Subcutaneous adipose tissue (tissue), 4 donors: ENCODE results near the gene TAC3. TPM values are rescaled to one million over a fixed set of nuclear protein-coding genes. Genes with fewer than 3 reads are reported as not detected.

Source experiments
- total RNA-seq, 4 donors: library from RNA; depleted of rRNA; stranded (reverse); fragments of >200 nt; gene quantifications; one replicate each; pipeline ENCODE4 v1.1.0, GENCODE V29; 2016
- TF ChIP-seq, protein P1 (sequence below): fragments of 450-650 bp; IDR thresholded peaks from one replicate; pipeline ENCODE4 v1.5.1; 2016; ENCODE audit warnings: low read depth, mild to moderate bottlenecking, control low read depth, antibody characterized with exemption, moderate library complexity

Gene TAC3
- total RNA-seq, 4 donors from 2014 or later, result not detected

DNA sequence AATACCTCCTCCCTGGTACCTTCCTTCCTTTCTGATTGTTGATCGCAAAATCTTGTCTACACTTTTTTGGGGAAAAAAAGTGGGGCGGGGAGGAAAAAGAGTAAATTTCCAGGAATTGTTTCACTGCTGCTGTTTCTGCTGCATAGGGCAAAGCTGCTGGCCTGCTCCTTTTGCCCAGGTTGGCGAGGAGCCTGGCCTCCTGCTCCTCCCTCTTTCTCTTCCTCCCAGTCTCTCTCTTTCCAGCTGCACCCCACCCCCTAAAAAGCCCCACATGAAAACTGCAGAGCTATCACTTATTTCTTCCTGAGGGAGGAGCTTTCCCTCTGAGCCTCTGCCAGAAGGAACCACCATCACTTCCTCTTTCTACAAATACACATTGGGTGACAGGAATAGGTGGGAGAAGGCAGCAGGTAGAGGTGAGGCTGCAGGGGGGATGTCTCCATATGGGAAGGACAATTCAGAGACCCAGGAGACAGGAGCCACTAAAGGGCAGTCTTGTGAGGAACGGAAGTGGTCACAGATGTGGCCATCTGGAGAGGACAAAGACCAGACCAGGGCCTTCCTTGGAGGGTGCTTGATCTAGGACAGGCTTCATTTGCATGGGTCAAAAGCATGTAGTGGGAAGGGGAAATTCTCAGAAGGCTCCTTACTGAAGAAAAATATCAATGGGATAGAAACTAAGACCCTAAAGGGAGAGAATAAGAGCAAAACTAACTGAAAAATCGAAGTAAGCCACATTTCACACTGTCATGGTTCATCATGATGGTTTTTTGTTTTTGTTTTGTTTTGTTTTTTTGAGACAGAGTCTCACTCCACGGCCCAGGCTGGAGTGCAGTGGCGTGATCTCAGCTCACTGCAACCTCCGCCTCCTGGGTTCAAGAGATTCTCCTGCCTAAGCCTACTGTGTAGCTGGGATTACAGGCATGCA, 24.7 kb downstream of the TAC3 start:
- TF ChIP-seq, protein P1, sequence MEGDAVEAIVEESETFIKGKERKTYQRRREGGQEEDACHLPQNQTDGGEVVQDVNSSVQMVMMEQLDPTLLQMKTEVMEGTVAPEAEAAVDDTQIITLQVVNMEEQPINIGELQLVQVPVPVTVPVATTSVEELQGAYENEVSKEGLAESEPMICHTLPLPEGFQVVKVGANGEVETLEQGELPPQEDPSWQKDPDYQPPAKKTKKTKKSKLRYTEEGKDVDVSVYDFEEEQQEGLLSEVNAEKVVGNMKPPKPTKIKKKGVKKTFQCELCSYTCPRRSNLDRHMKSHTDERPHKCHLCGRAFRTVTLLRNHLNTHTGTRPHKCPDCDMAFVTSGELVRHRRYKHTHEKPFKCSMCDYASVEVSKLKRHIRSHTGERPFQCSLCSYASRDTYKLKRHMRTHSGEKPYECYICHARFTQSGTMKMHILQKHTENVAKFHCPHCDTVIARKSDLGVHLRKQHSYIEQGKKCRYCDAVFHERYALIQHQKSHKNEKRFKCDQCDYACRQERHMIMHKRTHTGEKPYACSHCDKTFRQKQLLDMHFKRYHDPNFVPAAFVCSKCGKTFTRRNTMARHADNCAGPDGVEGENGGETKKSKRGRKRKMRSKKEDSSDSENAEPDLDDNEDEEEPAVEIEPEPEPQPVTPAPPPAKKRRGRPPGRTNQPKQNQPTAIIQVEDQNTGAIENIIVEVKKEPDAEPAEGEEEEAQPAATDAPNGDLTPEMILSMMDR, result no peak

DNA sequence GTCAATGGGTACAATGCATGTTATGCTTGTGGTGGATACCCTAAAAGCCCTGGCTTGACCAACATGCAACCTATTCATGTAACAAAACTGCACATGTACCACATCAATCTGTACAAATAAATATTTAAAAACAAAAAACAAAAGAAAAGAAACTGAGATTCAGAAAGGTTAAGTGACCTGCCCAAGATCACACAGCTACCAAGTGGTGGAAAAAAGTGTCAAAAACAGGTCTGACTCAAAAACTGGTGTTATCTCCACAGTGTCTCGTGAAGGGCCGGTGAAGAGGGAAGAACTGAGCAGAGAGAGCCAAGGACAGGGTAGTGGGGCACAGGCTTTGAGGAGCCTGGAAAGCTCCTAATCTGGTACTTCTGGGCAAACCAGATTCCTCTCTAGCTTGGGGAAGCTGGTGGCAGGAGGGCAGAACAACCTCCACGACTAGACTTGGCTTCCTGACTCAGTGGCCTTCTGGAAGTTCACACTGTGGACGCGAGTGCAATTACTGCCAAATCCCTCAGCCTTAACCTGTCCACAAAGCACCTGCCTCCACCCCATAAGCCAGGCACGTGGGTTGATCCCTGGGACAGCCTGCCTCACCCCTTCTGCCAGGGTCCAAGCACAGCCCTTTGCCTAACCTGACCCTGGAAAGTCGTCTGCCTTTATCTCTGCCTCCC, 25.5 kb downstream of the TAC3 start:
- TF ChIP-seq, protein P1, result no peak

DNA sequence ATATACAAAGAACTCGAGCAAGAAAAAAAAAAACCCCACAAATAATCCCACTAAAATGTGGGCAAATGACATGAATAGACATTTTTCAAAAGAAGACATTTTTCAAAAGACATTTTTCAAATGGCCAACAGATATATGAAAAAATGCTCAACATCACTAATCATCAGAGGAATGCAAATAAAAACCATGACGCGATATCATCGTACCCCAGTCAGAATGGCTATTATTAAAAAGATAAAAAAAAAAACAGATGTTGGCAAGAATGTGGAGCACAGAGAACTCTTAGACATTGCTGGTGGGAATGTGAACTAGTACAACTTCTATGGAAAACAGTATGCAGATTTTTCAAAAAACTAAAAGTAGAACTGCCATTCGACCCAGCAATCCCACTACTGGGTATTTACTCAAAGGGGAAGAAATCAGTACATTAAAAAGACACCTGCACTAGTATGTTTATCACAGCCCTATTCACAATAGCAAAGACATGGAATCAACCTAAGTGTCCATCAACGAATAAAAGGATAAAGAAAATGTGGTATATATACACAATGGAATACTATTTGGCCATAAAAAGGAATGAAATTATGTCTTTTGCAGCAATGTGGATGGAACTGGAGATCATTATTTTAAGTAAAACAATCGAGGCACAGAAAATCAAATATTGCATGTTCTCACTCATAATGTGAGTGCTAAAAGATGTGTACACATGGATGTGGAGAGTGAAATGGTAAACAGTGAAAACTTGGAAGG, 26.3 kb downstream of the TAC3 start:
- TF ChIP-seq, protein P1, result no peak

DNA sequence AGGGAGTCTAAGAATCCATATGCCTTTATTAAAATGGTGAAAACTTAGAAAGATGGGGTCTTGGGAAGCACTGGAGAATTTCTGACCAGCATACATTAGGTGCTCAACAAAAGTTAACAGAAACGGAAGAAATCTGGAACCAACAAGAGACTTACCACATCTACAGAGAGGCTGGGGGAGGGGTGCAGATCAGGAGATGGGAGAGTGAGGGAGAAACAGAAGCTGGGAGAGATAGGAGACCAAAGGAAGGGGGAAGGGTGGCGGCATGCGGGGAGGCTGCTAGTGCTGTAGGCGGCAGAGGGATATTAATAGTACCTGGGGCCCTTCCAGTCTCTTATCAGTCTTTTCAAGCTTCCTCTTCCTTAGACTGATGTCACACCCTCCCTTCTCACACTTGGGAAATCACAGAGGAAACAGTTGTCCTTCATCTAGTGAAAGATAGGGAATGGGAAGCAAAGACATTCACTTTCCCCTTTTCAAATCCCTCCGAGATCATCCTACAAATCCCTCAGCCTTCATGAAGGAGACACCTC, 28.1 kb downstream of the TAC3 start:
- TF ChIP-seq, protein P1, result no peak

DNA sequence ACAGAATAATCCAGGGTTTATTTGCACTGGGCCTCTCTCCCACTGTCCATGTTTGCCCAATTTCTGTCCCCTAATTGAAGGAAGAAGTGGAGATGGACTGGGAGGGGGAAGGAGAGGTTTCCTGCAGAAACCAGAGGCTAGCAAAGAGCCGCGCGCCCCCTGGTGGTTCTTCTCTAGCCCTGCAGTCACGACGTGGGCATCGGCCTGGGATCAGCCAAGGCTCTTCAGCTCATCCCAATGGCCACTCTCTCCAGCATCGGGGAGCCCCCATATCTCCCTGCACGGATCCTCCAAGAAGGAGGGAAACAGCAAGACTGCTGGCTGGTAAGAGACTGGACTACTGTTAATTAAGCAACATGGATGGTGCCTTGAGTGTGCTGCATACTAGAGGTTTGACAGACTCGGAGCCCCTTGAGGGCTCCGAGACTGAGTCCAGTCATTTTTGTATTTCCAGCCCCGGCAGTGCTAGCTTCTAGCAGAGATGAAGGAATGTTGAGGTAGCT, 28.7 kb downstream of the TAC3 start:
- TF ChIP-seq, protein P1, result no peak

DNA sequence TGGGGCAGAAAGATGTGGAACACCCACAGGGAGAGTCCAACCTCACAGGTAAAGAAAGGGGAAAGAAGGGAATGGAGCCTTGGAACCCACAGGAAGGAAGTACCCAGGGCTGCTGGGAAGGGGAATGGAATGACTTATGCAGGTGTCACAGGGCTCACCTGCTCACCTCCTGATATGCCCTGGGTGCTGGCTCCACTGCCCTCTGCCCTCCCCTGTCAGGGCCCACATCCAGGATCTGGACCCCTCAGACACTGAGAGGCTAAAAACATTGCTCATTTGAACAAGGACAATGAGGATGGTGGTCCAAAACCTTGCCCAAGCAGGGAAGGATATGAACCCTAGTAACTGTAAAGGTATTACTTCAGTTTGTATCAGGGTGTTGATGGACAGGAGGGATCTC, 29.3 kb downstream of the TAC3 start:
- TF ChIP-seq, protein P1, result no peak
